8988T (cell line): ENCODE data around the gene FBXO48.

Experiments
- DNase-seq: peaks from one replicate; pipeline ENCODE4 v3.0.0; 2011

FBXO48 gene

DNA sequence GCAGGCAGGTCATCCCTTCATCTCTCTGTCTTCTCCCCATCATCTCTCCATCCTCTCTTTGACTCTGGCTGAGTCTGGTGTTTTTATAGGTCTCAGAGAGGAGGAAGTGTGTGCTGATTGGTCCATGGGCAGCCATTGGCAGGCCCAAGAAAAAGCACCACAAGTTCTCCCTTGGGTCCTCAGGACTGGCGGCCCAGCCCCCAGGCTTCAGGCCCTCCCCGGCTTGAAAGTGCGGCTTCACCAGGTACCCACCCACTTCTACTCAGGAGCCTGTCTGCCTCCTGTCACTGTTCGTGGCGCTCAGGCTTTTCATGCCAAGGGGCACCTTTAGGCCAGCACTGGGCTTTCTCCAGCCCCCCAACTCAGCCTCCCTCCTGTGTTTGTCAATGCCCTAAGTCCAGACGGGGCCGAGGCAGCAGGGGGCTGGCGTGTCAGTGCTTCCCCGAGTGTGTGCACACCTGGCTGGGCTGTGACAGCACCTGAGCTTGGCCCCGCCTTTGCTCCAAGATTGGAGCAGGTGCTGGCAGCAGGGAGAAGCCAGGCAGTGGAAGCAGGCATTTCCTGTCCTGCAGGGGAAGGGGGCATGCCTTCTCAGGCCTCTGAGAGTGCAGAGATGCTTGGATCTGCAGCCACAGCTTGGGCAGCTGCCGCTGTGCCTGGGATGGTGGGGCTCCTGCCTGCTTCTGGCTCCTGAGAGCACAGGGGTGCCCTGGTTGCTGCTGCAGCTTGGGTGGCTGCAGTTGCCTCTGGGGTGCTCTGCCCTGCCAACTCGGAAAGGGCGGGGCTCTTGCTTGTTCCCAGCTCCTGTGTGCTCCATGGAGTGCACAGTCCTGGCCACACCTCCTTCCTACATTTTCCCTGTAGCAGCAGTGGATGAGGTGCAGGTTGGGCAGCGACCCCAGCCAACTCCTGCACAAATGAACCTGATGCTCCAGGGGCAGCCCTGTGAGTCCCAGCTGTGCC, 34.1 kb downstream of the FBXO48 start:
- no peak for DNase-seq

DNA sequence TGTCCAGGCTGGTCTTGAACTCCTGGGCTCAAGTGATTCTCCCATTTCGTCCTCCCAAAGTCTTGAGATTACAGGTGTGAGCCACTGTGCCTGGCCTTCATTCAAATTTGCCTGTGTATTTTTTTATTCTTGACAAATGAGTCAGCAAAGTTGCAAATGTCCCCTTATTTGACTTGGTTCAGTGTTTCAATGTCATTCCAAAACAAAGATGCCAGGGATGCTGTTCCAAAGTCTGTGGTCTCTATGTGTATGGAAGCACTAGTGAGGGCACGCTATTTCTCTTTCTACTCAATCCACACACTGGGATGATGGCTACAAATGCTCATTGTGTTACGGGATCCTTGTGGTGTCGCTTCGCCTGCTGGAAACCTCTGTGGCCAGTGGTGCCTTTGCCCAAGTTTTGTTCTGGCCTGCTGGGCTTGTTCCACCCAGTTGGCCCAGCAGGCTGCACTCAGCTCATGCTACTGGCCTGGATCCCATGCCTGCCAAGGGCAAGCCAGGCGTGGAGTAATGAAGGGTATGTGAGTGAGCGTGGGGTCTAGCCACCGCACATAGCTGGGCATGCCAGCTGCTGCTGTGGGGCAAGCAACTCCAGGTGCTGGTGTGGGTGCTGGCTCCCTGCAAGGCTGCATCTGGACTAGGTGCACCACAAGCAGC, 35.6 kb downstream of the FBXO48 start:
- no peak for DNase-seq

DNA sequence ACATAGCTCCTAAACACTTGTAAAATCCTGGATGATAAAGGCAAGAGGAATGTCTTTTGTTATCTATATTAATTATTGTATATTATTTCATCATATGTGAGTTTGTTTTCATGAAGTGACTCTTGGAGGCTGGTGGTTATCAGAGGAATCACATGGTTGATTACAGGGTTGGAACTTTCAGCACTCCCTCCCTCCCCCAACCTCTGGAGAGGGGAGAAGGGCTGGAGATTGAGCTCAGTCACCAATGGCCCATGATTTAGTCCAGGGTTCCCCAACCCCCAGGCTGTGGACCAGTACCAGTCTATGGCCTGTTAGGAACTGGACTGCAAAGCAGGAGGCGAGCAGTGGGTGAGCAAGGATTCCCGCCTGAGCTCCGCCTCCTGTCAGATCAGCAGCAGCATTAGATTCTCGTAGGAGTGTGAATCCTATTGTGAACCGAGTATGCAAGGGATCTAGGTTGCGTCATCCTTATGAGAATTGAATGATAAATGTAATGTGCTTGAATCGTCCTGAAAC, 37.7 kb downstream of the FBXO48 start:
- DNase-seq: no peak

DNA sequence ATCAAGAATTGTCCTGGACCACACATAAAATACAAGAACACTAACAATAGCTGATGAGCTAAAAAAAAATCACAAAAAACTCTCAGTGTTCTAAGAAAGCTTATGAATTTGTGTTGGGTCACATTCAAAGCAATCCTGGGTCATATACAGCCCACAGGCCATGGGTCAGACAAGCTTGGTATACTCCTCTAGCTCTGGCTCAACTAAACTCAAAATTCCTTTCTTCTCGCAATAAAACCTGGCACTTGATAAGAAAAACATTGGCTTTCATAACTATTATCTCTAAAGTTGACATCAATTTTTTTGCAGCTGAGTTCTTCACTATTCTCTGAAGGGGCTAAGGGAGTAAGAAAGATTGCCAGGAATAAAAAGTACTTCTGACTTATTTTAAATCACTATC, 38.3 kb downstream of the FBXO48 start:
- DNase-seq: no peak

DNA sequence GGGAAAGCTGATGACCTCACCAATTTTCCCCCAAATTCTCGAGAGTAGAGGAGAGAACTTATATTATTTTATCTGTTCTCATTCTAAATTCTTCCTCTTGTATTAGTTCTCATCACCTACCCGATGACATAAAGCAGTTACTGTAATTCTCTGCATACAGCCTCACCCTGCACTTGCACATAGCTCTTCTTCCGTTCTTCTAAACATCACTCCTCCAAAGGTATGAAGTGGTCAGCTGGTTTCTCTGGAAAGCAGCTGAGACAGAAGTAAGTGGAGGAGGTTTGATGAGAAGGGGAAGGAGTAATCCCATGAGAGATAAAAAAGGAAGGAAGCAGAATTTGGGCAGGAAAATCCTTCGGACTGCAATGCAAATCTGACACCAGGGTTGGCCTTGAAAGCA, 39.0 kb downstream of the FBXO48 start:
- no peak for DNase-seq

DNA sequence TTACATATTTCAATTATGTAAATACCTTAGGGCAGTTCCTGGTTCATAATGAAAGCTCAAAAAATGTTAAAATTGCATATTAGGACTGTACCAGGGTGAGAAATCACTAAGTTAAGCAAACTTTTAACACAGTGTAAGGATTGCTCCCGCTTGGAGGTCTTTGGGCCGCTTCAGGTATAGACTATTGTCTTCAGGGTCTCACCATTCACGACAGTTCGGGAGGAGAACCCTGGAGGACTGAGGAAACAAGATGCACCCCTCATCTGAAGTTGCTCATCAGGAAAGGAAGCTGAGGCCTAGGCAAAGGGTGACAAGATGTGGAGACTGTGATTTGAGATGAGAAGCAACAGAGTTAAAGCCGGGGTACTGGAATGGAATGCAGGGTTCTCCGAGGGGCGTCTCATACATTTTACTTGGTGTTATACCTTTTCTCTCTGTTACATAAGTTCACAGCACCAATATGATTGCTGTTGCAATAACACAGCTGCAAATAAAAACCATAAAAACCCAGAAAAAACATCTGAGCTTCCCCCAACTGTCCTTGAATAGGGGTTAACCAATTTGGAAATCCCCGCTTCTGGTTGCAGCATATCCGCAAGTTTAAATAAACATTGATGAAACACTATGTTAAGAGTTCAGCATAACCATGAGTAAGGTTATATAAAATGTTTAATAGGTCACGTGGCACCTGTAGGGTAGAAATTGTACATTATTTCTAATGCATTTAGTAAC, 40.1 kb downstream of the FBXO48 start:
- no peak for DNase-seq

DNA sequence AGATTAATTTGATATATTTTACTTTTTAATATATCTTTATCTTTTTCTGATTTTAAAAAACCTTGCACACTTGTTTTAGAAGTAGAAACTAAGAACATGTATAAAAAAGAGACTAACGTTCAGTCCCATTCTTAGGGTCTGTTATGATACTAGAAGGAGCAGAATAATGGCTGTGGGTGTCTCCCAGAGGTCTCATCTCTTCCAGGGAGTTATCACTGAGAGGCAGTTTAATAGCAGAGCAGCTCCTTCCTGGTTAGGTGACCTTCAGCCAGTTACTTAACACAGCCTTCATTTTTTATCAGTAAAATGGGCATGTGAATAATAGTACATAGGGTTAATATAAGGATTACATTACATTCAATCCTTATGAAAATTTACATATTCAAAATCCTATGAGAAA, 40.6 kb downstream of the FBXO48 start:
- DNase-seq: no peak

DNA sequence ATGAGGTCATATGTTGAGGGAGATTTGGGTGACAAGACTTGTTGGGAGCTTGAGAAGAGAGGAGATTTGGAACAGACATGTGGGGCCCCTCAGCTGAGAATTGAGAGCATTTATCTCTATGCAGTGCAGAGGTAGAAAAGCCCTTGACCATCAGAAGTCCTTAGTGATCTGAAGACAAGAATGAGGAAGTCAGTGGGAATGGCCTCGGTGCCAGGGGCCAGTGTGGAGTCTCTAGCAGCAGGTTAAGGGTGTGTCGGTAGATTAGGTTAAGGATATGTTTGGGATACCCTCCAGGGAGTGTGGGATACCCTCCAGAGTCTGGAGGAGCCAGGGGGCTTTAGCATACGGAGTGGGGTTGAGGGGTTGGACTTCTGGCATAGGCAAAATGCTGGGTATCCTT, 41.6 kb downstream of the FBXO48 start:
- no peak for DNase-seq

DNA sequence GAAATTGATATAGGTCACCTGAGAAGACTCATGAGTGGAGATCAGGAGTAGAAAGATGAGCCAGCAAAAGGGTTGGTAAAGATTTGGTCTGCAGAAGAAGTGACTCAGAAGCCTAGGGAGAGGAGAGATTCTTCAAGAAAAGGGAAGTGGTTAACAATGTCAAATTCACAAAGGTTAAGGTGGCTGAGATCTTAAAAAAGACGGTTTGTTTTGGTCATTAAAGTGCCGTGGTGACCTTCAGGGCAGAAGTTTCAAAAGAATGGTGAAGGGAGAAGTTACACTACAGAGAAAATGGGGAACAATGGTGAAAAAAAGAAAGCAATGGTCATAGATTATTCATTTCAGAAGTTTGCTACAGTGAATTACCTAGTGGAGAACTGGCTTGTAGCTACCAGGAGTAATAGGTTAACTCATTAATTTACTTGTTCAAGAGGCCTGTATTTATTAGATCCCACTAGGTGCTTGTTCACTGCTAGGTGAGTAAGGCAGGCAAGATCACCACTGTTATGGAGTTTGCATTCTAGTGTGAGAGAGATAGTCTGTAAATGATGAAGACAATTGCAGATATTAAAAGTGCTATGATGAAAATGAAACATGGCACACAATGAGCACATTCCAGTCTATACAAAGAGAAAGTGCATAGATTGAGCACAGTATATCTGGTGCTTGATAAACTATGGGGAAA, 43.0 kb downstream of the FBXO48 start:
- DNase-seq: no peak

DNA sequence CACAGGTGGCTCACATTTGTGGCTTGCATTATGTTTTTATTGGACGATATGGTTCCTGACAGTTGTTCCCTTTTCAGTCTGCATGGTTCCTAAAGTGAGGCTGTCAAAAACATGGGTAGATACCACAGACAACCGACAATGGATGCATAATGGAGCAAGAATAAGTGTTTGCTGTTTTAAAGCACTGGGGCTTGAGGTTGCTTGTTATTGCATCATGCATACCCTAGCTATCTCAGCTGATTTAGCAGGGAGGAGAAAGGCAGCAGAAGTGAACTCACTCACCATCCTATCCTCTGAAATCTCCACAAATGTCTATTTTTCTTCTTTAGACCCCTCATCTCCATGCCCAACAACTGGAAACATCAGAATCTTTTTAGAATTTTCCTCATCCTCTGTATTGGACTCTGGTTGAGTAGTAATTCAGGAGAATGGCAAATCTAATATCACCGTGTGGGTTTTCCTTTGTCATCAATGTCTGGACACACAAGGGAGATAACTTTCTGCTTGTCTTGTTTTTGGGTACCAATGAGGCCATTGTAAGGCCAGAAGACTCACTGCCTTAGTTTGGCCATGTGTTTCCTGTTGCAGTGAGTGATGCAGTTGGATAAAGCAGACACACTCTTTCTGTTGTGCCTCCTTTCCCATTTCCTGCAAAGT, 46.7 kb downstream of the FBXO48 start:
- no peak for DNase-seq

DNA sequence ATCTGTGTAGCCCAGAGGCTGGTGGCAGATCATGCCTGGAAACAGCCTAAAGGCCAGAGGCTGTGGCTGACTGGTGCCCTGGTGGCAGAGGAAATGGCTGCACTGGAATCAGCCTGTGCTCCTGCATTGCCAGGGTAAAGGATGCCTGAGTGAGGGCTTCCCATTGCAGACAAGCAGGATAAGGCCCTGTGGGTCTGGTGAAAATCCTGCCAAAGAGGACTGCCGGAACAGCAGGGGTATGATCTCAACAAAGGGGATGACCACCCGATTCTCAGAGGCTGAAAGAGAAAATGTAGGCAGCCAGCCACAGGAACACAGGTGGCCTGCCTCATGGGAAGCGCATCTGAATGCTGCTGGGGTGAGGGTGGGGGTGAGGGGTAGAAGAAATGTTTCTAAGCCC, 48.2 kb downstream of the FBXO48 start:
- DNase-seq: no peak

DNA sequence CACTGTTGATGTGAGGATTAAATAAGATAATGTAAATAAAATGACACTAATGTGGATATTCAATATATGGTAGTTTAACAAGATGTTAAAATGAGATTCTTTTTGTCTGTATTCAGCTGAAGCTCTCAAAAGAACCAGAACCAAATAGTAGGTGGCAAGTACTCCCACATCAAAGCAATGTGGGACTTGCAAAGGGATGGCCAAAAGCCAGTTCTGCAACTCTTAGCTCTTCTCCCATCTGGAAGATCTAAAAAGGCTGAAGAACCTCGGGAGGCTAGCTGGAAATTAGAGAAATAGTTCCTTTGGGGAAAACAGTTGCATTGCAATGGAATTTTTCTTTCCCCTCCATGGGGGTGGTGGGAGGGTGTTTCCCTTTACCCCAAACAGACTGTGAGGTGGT, 48.7 kb downstream of the FBXO48 start:
- DNase-seq: no peak

DNA sequence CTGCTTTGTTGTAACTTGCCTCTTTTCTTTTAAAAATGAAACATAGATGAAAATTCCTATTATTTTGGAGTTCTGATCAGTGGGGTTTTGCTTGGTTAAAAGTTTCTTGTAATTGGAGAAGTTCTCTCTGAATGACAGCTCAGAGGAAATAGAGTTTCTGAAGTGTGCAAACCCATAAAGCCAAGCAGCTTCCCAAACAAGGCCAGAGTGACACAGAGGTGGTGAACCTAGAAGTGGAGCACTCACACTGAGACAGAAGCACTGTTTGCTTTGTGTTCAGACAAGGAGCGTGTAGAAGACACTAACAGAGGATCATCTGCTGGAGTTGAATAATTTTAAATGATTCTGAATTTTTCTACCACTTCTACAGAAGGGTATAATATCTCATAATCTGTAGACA, 49.2 kb downstream of the FBXO48 start:
- DNase-seq: no peak

DNA sequence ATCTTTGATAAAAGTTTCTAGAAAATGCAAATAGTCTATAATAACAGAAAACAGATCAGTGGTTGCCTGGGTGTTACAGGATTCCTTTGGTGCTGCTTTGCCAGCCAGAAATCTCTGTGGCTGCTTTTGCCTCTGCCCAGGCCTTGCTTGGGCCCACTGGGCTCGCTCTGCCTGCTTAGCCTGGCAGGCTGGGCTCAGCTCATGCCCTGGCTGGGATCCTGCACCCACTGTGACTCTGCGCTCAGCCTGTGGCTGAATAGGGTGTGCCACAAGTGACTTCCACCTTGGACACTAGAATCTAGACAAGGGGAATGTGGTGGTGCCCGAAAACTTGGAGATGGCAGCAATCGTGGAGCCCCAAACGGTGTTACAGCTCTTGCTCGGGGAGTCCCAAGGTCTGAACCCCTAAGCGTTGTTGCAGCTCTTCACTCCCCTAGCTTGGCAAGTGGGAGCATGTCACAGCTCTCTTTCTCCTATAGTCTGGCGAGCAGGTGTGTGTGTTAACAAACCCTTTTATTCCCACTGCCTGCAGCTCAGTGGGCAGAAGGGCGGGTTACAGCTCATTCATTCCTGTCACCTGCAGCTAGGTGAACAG, 50.9 kb downstream of the FBXO48 start:
- no peak for DNase-seq

DNA sequence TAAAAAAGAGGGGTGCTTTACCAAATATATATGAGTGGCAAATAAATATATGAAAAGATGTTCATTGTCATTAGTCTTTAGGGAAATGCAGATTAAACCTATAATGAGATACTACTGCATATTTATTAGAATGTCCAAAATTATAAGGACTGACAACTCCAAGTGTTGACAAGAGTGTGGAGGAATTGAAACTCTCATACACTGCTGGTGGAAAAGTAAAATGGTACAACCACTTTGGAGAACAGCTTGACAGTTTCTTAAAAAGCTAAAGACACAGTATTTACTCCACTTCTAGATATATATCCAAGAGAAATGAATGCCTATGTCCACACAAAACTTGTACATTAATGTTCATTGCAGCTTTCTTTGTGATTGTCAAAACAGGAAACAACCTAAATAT, 51.6 kb downstream of the FBXO48 start:
- DNase-seq: no peak

DNA sequence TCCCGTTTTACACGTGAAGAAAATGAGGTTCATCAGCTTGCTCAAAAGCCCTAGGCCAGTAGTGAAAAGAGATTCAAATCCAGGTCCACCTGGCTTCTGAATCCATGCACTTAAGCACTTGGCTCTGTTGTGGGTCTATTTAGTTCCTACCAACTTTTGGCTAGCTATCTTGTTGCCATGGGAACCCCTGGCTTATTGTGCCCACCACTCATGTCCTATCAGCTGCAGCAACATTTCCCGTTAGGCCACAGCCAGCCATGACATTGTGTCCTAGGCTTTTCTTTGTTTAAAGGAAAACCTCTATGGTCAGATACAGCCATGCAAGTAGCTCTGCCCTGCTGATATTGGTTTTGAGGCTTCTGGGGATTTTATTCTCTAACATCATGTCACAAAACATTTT, 52.2 kb downstream of the FBXO48 start:
- DNase-seq: no peak

DNA sequence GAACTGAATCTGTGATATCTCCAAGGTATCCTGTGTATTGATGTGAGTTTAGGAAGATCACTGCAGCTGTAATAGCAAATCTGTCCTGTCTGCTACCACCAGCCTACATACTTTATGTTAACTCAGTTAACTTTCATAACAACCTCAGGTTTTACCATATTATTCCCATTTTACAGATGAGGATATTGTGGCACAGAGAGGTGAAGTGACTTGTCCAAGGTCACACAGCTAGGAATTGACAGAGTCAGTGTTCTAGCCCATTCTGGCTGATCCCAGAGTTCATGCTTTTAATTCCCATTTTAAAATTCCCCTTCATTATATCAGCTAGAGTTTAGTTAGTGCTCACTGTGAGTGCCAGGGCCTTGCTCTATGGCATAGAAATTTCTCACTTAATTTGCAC, 52.6 kb downstream of the FBXO48 start:
- DNase-seq: no peak

DNA sequence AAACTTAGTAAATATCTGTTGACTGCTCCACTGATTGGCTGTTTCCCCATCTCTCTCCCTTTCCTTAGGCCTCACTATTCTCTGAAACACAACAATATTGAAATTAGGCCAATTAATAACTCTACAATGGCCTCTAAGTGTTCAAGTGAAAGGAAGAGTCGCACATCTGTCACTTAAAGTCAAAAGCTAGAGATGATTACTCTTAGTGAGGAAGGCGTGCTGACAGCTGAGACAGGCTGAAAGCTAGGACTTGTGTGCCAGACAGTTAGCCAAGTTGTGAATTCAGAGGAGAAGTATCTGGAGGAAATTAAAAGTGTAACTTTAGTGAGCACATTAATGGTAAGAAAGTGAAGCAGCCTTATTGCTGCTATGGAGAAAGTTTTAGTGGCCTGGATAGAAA, 53.6 kb downstream of the FBXO48 start:
- DNase-seq: no peak

DNA sequence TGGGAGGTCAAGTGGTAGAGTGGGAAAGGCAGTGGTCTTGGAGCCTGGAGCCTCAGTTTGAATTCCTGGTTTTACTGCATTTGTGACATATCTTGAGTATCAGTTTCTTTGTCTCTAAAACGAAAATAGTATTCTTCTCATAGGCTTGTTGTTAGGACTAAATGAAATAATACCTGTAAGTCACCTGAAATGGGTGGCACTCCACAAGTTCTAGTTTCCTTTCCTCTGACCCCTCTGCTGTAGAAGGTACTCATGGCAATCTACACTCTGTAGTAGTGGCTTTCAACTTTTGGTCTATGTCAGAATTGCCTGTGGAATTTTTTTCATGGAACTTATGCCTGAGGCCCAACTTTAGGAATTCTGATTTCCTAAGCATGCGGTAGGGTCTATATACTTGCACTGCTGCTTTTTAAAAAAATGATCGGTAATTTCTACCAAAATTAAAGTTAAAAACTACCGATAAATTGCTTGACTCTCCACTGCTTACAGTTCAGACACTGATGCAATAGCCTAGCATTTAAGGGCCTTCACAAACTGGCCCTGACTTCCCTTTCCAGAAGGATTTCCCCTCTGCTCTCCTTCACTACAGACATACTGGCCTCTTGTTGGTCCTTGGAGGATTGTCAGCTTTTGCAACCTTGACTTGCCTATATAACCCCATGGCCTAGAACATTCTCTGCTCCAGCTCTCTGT, 54.8 kb downstream of the FBXO48 start:
- no peak for DNase-seq

DNA sequence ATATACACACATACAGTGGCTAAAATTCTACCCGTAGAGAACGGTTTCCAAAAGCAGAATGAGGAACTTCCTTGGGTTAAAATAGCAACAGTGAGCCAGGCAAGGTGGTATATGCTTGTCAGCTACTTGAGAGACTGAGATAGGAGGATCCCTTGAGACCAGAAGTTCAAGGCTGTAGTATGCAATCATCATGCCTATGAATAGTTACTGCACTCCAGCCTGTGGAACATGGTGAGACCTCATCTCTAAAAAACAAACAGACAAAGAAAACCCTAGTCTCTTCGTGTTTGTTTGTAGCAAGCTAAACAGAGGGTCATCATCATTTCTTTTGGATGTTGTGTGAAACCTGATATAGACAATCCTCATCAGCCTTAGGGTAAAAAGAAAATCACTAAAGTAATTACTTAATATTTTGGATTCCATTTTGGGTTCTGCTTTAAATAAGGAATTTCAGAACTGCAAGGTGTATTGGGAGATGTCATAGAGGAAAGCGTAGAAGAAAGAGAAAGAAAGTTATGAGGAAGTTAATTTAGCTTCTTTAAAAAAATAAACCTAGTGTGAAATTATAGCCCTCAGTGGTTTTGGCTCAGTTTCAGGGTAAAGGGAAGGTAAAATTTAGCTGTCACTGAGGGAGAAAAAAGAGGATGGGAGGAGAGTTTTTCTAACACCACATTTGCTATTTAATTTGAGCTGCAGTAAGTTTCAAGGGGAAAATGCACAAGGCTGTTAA, 55.5 kb downstream of the FBXO48 start:
- no peak for DNase-seq
